Measurements from ENCODE around the gene HORMAD1.

DNA sequence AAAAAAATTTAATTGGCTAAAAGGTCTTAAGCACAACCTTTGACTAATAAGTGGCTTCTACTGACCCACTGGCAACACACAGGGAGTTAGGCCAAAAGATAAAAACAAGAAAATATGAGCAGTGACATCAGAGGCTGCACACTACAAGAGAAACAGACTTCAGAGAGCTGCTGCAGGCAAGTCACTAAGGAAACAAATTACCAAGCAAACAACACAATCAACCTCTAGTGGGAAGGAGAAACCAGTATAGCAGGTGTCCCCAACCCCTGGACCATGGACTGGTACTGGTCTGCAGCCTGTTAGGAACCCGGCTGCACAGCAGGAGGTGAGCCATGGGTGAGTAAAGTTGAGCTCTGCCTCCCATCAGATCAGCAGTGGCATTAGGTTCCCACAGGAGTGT, 70.5 kb downstream of the HORMAD1 start:
- TF ChIP-seq, protein P1, sequence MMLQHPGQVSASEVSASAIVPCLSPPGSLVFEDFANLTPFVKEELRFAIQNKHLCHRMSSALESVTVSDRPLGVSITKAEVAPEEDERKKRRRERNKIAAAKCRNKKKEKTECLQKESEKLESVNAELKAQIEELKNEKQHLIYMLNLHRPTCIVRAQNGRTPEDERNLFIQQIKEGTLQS (IDR thresholded peaks at IDR 0.05; ENCODE audit: insufficient read depth, low read depth, low read length) = no peak
- no peak for TF ChIP-seq SRF (IDR thresholded peaks at IDR 0.05; ENCODE audit: low read depth, low read length)
- TF ChIP-seq PHF8 (conservative IDR thresholded peaks at IDR 0.05; ENCODE audit: low read depth, low read length) = no peak
- peak in 1 of 2 experiments; percentile 38; a peak in 1 of 3 replicates for TF ChIP-seq POLR2A (IDR thresholded peaks at IDR 0.05; ENCODE audit: control extremely low read depth in 1 of 2, low read depth in 2 of 2, low read length in 2 of 2)
- TF ChIP-seq POLR2AphosphoS5 (IDR thresholded peaks at IDR 0.05; ENCODE audit: low read depth, low read length) = peak; percentile 40; the same call in 1 of the 2 replicates
- TF ChIP-seq, protein P2, sequence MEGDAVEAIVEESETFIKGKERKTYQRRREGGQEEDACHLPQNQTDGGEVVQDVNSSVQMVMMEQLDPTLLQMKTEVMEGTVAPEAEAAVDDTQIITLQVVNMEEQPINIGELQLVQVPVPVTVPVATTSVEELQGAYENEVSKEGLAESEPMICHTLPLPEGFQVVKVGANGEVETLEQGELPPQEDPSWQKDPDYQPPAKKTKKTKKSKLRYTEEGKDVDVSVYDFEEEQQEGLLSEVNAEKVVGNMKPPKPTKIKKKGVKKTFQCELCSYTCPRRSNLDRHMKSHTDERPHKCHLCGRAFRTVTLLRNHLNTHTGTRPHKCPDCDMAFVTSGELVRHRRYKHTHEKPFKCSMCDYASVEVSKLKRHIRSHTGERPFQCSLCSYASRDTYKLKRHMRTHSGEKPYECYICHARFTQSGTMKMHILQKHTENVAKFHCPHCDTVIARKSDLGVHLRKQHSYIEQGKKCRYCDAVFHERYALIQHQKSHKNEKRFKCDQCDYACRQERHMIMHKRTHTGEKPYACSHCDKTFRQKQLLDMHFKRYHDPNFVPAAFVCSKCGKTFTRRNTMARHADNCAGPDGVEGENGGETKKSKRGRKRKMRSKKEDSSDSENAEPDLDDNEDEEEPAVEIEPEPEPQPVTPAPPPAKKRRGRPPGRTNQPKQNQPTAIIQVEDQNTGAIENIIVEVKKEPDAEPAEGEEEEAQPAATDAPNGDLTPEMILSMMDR (IDR thresholded peaks at IDR 0.05; ENCODE audit: control extremely low read depth in 1 of 3, insufficient read depth in 1 of 3, low read depth in 1 of 3, low read length in 3 of 3) = no peak
- TF ChIP-seq EP300 (IDR thresholded peaks at IDR 0.05; ENCODE audit: borderline replicate concordance in 1 of 2, low read depth in 2 of 2, low read length in 2 of 2) = no peak
- TF ChIP-seq RAD21 (IDR thresholded peaks at IDR 0.05 in 1 of 2, conservative IDR thresholded peaks at IDR 0.05 in 1 of 2; ENCODE audit: low read depth in 2 of 2, low read length in 2 of 2) = no peak
- no peak for TF ChIP-seq EZH2 (IDR thresholded peaks at IDR 0.05; ENCODE audit: low read depth, low read length, severe bottlenecking)
- no peak for TF ChIP-seq BRCA1 (IDR thresholded peaks at IDR 0.05; ENCODE audit: low read depth, low read length)
- TF ChIP-seq, protein P3, sequence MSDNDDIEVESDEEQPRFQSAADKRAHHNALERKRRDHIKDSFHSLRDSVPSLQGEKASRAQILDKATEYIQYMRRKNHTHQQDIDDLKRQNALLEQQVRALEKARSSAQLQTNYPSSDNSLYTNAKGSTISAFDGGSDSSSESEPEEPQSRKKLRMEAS (IDR thresholded peaks at IDR 0.05) = no peak
- TF ChIP-seq, protein P4, sequence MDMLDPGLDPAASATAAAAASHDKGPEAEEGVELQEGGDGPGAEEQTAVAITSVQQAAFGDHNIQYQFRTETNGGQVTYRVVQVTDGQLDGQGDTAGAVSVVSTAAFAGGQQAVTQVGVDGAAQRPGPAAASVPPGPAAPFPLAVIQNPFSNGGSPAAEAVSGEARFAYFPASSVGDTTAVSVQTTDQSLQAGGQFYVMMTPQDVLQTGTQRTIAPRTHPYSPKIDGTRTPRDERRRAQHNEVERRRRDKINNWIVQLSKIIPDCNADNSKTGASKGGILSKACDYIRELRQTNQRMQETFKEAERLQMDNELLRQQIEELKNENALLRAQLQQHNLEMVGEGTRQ (IDR thresholded peaks at IDR 0.05; ENCODE audit: low read length) = no peak
- TF ChIP-seq CBX8 (IDR thresholded peaks at IDR 0.05; ENCODE audit: borderline replicate concordance, low read depth, low read length) = no peak
- TF ChIP-seq, protein P5, sequence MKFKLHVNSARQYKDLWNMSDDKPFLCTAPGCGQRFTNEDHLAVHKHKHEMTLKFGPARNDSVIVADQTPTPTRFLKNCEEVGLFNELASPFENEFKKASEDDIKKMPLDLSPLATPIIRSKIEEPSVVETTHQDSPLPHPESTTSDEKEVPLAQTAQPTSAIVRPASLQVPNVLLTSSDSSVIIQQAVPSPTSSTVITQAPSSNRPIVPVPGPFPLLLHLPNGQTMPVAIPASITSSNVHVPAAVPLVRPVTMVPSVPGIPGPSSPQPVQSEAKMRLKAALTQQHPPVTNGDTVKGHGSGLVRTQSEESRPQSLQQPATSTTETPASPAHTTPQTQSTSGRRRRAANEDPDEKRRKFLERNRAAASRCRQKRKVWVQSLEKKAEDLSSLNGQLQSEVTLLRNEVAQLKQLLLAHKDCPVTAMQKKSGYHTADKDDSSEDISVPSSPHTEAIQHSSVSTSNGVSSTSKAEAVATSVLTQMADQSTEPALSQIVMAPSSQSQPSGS (IDR thresholded peaks at IDR 0.05; ENCODE audit: low read length) = no peak

Data from H1 (cell line).